ENCODE results near the gene COG7. TPM values are rescaled to one million over a fixed set of nuclear protein-coding genes. Genes with fewer than 3 reads are reported as not detected.

COG7 gene
- total RNA-seq, 1 experiment from 2014 or later: 38.3 TPM

DNA sequence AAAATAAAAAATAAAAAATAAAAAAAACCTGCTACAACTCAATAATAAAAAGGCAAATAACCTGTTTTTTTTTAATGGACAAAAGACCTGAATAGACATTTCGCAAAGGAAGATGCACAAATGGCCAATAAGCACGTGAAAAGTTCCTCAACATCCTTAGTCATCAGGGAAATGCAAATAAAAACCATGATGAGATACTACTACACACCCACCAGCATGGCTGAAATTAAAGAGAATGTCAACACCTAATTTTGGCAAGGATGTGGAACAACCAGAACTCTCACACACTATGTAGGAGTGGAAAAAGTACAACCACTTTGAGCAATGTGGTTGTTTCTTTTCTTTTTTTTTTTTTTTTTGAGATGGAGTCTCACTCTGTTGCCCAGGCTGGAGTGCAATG, 24.6 kb downstream of the COG7 start:
- ChIA-PET POLR2A (ENCODE audit: unreplicated experiment) (no interaction called here), CTCF (interaction anchor here (0.6 kb wide), 1 partner anchor 105 kb away, joined by 3 read pairs; no protein-coding TSS in a partner anchor)
- Histone ChIP-seq H3K27me3 (ENCODE audit: insufficient read depth, low read depth) (no peaks in the 10 kb centered on the region), H3K4me3 (no peak overlapping the region), H3K4me2 (no peak overlapping the region), H3K4me1 (replicated peaks; ENCODE audit: insufficient read depth) (peaks cover 16% of the 10 kb centered on the region), H3F3A (ENCODE audit: insufficient read depth, low read depth) (peaks cover 13% of the 10 kb centered on the region), H3K79me2 (ENCODE audit: low read depth) (no peaks in the 10 kb centered on the region), H2AFZ (no peak overlapping the region), H4K20me1 (ENCODE audit: insufficient read depth) (no peaks in the 10 kb centered on the region; the same call in 1 of the 2 replicates), H3K9me2 (ENCODE audit: insufficient read depth) (no peaks in the 10 kb centered on the region), H3K27ac (no peak overlapping the region), H3K36me3 (ENCODE audit: low read depth) (peaks cover 12% of the 10 kb centered on the region), H3K9me3 (ENCODE audit: insufficient read depth, low read depth) (no peaks in the 10 kb centered on the region)
- TF ChIP-seq EZH2 (IDR thresholded peaks at IDR 0.05; ENCODE audit: low read depth): no peak
- TF ChIP-seq, protein P1, sequence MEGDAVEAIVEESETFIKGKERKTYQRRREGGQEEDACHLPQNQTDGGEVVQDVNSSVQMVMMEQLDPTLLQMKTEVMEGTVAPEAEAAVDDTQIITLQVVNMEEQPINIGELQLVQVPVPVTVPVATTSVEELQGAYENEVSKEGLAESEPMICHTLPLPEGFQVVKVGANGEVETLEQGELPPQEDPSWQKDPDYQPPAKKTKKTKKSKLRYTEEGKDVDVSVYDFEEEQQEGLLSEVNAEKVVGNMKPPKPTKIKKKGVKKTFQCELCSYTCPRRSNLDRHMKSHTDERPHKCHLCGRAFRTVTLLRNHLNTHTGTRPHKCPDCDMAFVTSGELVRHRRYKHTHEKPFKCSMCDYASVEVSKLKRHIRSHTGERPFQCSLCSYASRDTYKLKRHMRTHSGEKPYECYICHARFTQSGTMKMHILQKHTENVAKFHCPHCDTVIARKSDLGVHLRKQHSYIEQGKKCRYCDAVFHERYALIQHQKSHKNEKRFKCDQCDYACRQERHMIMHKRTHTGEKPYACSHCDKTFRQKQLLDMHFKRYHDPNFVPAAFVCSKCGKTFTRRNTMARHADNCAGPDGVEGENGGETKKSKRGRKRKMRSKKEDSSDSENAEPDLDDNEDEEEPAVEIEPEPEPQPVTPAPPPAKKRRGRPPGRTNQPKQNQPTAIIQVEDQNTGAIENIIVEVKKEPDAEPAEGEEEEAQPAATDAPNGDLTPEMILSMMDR (conservative IDR thresholded peaks at IDR 0.05): no peak
- BruUV-seq (replicated peaks): no TSS peak
- intact Hi-C loops (cut with micrococcal nuclease; ENCODE audit: unreplicated experiment): no loop called here
- DNase-seq: no peak

DNA sequence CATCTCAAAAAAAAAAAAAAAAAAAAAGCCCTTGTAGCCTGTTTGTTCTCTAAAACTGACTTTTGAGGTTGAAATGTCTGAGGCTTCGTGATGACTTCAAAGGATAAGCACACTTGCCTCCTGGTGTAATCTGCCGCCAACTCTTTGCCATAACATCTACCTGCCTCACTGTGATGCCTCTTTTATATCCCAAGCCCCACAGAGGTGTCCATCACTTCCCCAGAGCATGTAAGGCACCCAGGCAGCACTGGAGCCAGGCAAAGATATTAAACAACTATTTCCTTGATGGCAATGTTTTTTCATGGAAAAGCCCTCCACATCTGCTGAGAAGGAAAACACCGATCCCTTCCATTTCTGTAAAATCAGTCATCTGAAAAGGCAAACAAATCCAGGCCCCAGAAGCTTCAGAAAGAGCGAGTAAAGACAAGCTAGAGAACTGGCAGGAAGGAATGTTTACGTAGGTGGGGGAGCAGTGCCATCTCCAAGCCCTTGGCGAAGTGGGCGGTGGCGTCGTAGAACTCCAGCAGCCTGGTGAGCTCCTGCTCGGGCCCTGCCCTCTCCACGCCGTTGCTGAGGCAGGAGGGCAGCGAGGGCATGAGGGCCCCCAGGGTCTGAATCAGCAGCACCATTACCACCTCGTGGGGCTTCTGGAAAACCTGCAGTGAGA, 28.6 kb downstream of the COG7 start:
- Histone ChIP-seq H3K9me3 (ENCODE audit: insufficient read depth, low read depth) (no peaks in the 10 kb centered on the region), H2AFZ (no peak overlapping the region), H3K4me2 (no peak overlapping the region), H3K27me3 (ENCODE audit: insufficient read depth, low read depth) (no peaks in the 10 kb centered on the region), H3K79me2 (ENCODE audit: low read depth) (no peaks in the 10 kb centered on the region), H3K4me1 (replicated peaks; ENCODE audit: insufficient read depth) (peaks cover 18% of the 10 kb centered on the region), H4K20me1 (ENCODE audit: insufficient read depth) (no peaks in the 10 kb centered on the region; the same call in 1 of the 2 replicates), H3K9me2 (ENCODE audit: insufficient read depth) (no peaks in the 10 kb centered on the region), H3K36me3 (ENCODE audit: low read depth) (no peaks in the 10 kb centered on the region; the same call in 1 of the 2 replicates), H3K27ac (peak overlapping the region; percentile 48), H3F3A (ENCODE audit: insufficient read depth, low read depth) (peaks cover 13% of the 10 kb centered on the region), H3K4me3 (no peak overlapping the region)
- DNase-seq: no peak
- no peak for TF ChIP-seq EZH2 (IDR thresholded peaks at IDR 0.05; ENCODE audit: low read depth)
- TF ChIP-seq, protein P1 (conservative IDR thresholded peaks at IDR 0.05): no peak
- intact Hi-C loops (cut with micrococcal nuclease; ENCODE audit: unreplicated experiment): loop anchor here (5.0 kb wide), 1 partner anchor 167 kb away; no protein-coding TSS in a partner anchor
- ChIA-PET CTCF (interaction anchor here (0.6 kb wide), 1 partner anchor 121 kb away, joined by 3 read pairs; no protein-coding TSS in a partner anchor), POLR2A (ENCODE audit: unreplicated experiment) (no interaction called here)
- no TSS peak for BruUV-seq (replicated peaks)

DNA sequence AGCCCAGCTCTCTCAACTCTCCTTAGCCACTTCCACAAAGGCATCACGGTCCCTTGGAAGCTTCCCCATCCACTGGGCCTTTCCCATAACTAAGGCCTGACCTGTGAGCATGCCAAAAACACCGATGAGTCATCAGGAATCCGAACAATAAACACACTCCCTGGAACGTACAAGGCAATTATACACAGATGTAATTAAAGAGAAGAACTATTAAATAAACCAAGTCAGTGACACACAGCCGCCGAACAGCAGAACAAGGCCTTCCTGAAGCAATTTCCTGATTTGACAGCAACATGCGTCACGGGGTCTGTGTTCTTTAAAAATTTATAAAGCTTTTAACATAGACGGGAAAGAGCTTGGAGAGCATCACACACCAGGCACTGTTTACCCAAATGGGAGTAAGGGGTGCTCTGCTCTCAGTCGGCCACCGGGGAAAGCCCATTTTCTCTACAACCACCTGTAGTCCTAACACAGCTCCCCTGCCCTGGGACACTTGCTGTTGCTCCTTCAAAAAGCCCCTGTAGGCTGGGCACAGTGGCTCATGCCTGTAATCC, 29.4 kb downstream of the COG7 start:
- intact Hi-C loops (cut with micrococcal nuclease; ENCODE audit: unreplicated experiment): loop anchor here (5.0 kb wide), 1 partner anchor 166 kb away; no protein-coding TSS in a partner anchor
- POLR2A ChIA-PET (ENCODE audit: unreplicated experiment): interaction anchor here (0.7 kb wide), 1 partner anchor 58 kb away, joined by 7 read pairs; no protein-coding TSS in a partner anchor
- no peak overlapping the region for H2AFZ ChIP-seq
- H3K79me2 ChIP-seq (ENCODE audit: low read depth): no peaks in the 10 kb centered on the region
- H3F3A ChIP-seq (ENCODE audit: insufficient read depth, low read depth): peaks cover 13% of the 10 kb centered on the region
- no peaks in the 10 kb centered on the region for H3K9me3 ChIP-seq (ENCODE audit: insufficient read depth, low read depth)
- no peaks in the 10 kb centered on the region; the same call in 1 of the 2 replicates for H4K20me1 ChIP-seq (ENCODE audit: insufficient read depth)
- H3K36me3 ChIP-seq (ENCODE audit: low read depth): peaks cover 3% of the 10 kb centered on the region; the same call in 1 of the 2 replicates
- BruUV-seq (replicated peaks): no TSS peak
- DNase-seq: peak; percentile 62 to 88
- H3K4me2 ChIP-seq: peak overlapping the region; percentile 36
- no peaks in the 10 kb centered on the region for H3K27me3 ChIP-seq (ENCODE audit: insufficient read depth, low read depth)
- H3K4me1 ChIP-seq (replicated peaks; ENCODE audit: insufficient read depth): peaks cover 18% of the 10 kb centered on the region
- H3K4me3 ChIP-seq: no peak overlapping the region
- H3K27ac ChIP-seq: peak overlapping the region; percentile 48
- no peak for TF ChIP-seq EZH2 (IDR thresholded peaks at IDR 0.05; ENCODE audit: low read depth)
- TF ChIP-seq, protein P1 (conservative IDR thresholded peaks at IDR 0.05): no peak
- CTCF ChIA-PET: no interaction called here
- H3K9me2 ChIP-seq (ENCODE audit: insufficient read depth): no peaks in the 10 kb centered on the region
